Suprapubic skin (tissue), 3 donors: Measurements from ENCODE around the gene ACOT7.

ENCODE experiments used
- EP300 ChIP-seq: sonication (generic); formaldehyde crosslinking; IDR thresholded peaks from one replicate; pipeline ENCODE4 v1.6.1; 2017; ENCODE audit warnings: antibody characterized with exemption
- POLR2A ChIP-seq, 2 donors: fragments of 450-650 bp; IDR thresholded peaks; one replicate each; pipeline ENCODE4 v1.6.1; 2017; ENCODE audit warnings: antibody characterized with exemption in 2 of 2, mild to moderate bottlenecking in 2 of 2, moderate library complexity in 2 of 2
- TF ChIP-seq, protein P1 (sequence below), 2 donors: fragments of 200-600 bp in 1 of 2; fragments of 450-650 bp in 1 of 2; sonication (generic) in 1 of 2; IDR thresholded peaks; one replicate each; pipeline ENCODE4 v1.5.1; 2016 to 2019; ENCODE audit warnings: antibody characterized with exemption in 2 of 2, mild to moderate bottlenecking in 1 of 2, moderate library complexity in 1 of 2

DNA sequence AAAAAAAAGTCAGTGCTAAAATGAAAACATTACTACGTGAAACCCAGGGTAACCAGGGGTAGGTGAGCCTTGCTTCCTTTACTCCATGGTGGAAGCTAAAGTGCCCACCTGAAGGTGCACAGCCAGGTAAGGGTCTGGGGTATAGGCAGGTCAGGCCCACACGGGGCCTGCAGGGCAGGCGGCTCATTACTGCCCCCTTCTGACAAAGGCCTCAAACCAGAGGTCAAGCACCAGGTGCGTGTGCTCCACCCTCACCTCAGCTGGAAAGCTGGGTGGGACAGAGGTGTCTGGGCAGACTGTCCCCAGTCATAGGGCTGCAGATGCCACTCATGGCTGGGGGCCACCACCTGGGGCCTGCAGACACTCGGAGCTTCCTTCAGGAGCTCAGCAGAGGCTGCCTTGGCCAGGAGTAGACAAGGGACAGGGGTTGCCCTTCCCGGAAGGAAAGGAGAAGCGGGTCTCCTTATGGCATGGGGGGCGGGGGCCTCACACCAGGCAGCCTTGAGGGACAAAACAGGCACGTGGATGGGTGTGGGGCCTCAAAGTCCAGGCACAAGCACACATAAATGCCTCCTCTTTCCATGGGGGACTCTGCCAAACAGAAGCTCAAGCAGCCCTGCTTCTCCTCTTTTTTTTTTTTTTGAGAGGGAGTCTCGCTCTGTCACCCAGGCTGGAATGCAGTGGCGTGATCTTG, 36.2 kb downstream of the ACOT7 start:
- TF ChIP-seq EP300 (no peak), POLR2A (IDR thresholded peaks at IDR 0.05) (no peak)
- TF ChIP-seq, protein P1, sequence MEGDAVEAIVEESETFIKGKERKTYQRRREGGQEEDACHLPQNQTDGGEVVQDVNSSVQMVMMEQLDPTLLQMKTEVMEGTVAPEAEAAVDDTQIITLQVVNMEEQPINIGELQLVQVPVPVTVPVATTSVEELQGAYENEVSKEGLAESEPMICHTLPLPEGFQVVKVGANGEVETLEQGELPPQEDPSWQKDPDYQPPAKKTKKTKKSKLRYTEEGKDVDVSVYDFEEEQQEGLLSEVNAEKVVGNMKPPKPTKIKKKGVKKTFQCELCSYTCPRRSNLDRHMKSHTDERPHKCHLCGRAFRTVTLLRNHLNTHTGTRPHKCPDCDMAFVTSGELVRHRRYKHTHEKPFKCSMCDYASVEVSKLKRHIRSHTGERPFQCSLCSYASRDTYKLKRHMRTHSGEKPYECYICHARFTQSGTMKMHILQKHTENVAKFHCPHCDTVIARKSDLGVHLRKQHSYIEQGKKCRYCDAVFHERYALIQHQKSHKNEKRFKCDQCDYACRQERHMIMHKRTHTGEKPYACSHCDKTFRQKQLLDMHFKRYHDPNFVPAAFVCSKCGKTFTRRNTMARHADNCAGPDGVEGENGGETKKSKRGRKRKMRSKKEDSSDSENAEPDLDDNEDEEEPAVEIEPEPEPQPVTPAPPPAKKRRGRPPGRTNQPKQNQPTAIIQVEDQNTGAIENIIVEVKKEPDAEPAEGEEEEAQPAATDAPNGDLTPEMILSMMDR (IDR thresholded peaks at IDR 0.05), result no peak
